Stimulated activated CD4-positive, alpha-beta T cell treated with anti-CD3 and anti-CD28 coated beads, Interleukin-2, amount 100 ng/mL, for 48 hours (primary cell): ENCODE data around the gene GALNS.

Experiments
- DNase-seq, 2 donors: peaks; one replicate each; pipeline ENCODE4 v3.0.0-alpha.2; 2020

GALNS gene

DNA sequence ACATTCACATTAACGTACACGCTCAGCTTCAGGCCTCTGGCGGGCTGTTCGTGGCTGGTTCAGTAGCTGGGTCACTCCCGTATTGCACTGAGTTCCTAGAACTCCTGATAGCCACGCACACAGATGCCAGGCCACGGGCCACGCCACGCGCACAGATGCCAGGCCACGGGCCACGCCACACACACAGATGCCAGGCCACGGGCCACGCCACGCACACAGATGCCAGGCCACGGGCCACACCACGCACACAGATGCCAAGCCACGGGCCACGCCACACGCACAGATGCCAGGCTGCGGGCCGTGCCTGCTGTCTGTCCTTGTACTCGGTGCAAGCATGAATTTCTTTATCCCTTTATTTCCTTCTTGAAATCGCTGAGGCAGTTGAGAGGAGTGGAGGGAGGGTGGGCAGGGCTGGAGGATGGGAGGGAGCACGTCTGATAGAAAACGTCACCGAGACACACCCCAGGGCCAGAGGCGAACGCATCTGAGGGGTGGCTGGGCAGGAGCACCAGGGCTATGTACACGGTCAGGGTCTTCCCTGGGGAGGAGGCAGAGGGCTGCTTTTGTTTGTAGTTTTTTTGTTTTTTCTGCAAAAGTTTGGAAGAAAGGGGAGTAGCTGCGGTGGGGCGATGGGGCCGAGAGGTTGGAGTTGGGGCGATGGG lies 18.3 kb upstream of the GALNS start:
- DNase-seq = no peak

DNA sequence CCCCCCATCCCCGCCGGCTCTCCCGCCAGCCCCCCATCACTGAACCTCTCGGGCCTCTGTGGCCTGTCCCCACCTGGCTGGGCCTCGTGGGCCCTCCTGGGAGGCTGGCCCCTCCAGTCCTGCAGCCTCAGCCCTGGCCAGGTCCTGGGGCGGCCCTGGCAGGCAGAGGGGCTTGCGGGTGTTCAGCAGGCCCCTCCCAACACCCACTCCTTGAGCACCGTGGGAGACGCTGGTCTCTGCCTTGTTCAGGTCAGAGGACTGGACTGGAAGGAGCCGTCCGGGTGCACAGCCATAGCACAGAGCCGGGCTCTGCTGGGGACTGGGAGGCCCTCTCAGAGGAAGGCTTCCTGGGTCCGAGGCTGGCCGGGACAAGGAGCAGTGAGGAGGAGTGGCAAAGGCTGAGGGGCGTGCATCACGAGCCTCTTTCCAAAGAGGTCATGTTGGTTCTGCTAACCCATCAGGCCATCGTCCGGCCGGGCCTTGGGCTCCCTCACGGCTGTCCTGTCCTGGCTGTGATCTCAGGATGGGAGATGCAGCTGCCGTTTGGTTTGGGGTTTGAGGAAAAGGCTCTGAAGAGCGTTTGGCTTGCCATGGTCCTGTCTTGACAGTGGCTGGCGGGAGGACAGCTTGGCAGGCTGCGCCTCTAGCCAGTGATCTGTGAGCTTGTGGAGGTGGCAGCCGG lies 16.0 kb upstream of the GALNS start:
- DNase-seq = no peak

DNA sequence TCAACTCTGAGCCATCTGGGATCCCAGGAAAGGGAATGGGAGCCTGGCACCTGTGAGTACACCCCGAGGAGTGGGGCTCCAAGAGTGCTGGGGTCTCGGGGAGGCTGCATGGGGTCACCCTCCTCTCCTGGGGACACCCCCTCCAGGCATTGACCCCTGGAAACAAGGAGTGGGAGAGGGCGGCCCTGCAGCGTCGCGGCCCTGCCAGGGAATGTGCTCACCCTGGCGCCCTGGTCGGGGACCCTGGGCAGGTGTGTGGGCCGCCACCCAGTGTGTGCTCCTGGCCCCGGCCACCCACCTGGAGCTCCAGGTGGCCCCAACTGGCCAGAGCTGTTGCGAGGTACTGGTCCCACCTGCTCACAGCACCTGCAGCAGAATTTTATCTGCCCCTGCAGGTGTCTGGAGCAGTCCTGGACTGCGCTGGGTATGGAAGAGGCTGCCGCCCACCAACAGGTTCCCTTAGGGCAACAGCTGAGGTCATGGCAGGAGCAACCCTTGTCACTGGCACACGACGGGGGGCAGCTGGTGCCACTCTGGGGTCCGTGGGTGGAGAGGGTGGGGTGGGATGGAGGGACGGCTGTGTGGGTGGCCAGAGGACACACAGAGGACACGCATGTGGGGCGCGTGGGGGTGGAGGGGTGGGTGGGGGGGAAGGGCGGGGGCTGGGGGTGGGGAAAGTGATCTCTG lies 15.1 kb upstream of the GALNS start:
- DNase-seq = no peak

DNA sequence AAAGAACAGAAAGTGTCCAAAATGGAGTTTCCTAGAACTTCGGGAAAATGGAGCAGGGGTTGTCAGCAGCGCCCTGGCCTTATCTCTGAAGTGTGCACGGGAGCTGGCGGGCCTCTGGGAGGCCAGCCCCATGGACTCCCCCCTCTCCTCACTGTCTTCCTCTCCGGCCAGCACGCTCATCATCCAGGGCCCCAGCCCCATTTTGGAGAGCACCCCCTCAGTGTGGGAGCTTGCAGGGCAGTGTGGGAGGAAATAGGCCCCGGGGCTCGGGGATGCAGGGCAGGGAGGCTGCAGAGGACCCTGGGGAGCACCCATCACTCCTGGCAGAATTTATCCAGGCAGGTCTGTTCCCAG lies 14.6 kb upstream of the GALNS start:
- DNase-seq = no peak

- DNase-seq = no peak
Observed at GRCh38 chr16:88870608-88871348, 14.0 kb upstream of the GALNS start.

DNA sequence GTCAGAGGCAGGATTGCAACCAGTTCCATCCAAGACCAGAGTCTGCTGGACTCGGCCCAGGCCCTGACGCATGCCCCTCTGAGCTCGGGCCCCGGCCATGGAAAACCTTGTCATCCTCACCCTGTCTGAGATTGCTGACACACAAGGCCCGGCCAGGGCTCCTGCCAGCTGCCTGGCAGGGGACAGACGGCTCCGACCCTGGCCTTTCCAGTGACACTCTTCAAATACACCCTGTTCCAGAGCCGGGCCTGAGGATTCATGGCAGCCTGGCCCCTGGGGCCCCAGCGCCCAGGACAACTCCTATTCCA lies 12.9 kb upstream of the GALNS start:
- no peak for DNase-seq

- no peak for DNase-seq
Observed at GRCh38 chr16:88868974-88869672, 12.4 kb upstream of the GALNS start.

DNA sequence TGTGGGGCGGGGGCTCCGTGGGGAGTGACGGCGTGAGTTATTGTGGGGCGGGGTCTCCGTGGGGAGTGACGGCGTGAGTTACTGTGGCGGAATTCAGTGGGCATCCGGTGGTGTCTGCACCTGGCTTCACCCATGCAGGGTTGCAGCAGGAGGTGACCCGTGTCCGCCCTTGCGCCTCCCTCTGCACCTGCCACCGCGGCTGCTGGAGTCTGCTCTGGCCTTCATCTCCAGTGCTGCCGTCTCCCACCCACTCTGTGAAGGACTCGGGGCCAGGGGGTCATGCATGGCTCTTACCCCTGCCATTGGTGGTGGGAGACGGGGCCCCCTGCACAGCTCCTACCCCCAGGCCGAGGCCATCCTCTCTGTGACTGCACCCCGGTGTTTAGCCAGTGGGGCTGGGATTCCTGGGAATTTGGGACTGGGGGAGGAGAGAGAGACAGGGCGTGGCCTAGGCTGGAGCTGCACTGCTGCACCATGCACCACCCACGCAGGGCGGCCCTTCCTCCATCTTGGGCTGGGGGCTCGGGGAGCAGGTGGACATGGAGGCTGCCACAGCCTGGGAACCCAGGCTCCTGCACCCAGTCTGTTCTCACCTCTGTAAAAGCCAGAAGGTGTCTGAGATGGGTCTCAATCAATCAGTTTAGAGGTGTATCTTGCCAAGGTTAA lies 11.0 kb upstream of the GALNS start:
- DNase-seq = no peak

- no peak for DNase-seq
Observed at GRCh38 chr16:88866151-88866920, 9.6 kb upstream of the GALNS start, which contains the start of gene PABPN1L. Gene PABPN1L (minus strand): TSS chr16:88866660. CDS start chr16:88866606, 54 bp downstream.

GRCh38 chr16:88865742-88866141 lies 9.0 kb upstream of the GALNS start:
- DNase-seq = no peak

- no peak for DNase-seq
Observed at GRCh38 chr16:88865310-88865709, 8.6 kb upstream of the GALNS start.

DNA sequence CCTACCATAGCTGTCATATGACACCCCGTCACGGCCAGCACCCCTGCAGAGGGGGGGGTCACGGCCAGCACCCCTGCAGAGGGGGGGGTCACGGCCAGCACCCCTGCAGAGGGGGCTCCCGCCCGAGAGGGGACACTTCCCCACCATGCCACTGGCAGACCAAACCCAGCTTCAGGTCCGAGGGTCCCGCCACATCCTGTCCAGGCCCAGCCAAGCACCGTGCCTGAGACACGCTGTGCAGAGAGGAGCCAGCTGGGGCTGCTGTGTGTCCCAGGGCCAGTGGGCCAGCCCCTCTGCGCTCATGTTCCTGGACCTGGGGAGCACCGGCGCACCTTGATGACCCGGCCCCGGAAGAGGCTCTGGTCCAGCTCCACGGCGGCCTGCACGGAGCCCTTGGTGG lies 7.8 kb upstream of the GALNS start:
- no peak for DNase-seq

- no peak for DNase-seq
Observed at GRCh38 chr16:88864099-88864498, 7.4 kb upstream of the GALNS start.

DNA sequence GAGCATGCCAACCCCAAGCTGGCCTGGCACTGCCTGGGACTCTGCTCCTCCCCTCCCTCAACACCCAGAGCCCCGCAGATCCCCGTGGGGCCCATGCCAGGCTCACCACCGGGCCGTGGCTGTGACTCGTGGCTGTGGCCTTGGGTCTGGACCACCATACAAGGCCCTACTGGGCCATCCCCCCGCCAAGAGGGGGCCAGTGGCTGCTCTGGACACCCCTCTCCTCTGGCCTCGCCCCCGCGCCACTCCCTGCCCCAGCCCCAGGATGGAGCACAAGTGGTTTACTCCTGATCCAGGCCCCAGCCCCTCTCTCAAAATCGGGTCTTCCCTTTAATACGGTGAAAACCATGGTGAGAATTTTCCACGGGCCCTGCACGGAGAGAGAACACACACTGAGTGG lies 6.7 kb upstream of the GALNS start:
- DNase-seq = no peak

DNA sequence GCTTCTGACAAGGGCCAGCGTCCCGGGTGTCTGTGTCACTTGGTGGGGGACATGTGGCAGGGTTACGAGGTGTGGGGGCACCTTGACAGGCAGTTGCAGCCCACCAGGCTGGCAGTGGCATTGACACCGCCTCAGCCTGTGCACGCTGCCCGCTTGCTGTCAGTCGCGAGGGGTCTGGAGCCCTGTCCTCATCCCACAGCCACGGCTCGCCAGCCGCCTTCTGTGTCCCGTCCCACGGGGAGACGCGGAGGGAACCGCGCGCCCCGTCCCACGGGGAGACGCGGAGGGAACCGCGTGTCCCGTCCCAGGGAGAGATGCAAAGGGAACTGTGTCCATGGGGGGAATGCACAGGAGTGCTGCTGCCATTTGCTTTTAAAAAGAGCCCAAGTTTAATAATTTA lies 6.2 kb upstream of the GALNS start:
- no peak for DNase-seq

- DNase-seq = no peak
Observed at GRCh38 chr16:88861359-88861758, 4.6 kb upstream of the GALNS start.

- DNase-seq = no peak
Observed at GRCh38 chr16:88859381-88860091, 2.8 kb upstream of the GALNS start.

DNA sequence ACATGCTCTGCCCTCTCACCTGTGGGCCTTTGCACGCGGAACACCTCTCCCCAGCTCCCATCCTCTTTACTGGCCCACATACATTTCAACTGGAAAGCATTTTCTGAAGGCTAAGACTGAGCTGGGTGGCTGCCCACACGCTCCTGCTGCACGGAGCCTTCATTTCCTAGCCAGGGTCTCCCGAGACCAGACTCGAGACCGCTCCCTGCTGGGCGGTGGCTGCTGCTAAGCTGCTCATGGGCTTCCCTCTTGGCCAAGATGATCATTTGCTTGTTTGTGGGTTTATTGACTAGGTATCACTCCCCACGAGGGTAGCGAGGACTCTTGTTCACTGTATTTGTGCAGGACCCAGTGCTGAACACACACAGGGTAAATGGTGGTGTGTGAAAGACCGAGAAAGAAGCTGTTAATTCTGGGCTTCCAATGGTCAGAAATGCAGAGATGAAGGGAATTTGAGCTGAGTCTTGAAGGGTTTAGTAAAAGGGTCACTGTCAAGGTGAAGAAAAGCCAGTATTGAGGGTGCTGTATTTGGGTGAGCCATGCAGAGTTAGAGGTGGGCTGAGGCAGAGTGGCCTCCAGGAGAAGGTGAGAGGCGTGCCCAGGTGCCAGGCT lies 1.1 kb upstream of the GALNS start:
- peak; percentile 66 to 69 for DNase-seq

- DNase-seq = peak in 1 of 2 donors; percentile 4
Observed at GRCh38 chr16:88856122-88856827, 472 bp downstream of the GALNS start.

DNA sequence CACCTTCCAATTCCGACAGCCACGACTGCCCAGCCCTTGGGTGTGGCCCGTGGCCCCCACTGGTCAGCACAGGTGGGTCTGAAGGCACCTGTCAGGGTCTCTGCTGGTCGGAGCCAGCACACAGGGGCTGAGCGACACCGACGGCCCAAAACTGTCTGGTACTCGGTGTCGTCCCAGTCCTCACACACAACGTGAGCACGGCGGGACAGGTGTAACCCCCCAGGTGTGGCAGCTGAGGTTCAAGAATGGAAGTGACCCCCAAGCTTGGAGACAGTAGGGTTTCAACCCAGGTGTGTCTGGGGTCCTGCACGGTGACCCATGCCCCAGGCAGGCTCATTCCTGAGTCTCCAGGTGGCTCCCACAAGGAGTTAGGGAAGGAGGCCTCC lies 1.0 kb downstream of the GALNS start:
- no peak for DNase-seq
